ENCODE data around the gene C4orf50. TPM values are rescaled to one million over a fixed set of nuclear protein-coding genes. Genes with fewer than 3 reads are reported as not detected.

Gene C4orf50
- total and polyA plus RNA-seq, 2 donors (not counting 1 experiment from before 2014, with no cell fraction given): 0.02 TPM; not detected in 1

GRCh38 chr4:5968246-5968645 lies 50.0 kb downstream of the C4orf50 start:
- ChIA-PET POLR2A (no interaction called here), CTCF (no interaction called here)
- Histone ChIP-seq H4K20me1 (ENCODE audit: control insufficient read depth, insufficient read depth, low read length, poor library complexity, severe bottlenecking) (no peaks in the 10 kb centered on the region), H3K4me3 (ENCODE audit: control extremely low read depth in 1 of 5, extremely low read depth in 1 of 5, insufficient read depth in 1 of 5, low read depth in 2 of 5, low read length in 4 of 5) (no peak overlapping the region), H2AFZ (ENCODE audit: insufficient read depth, low read depth, low read length, poor library complexity, severe bottlenecking) (no peak overlapping the region), H3K4me2 (replicated peaks; ENCODE audit: low read depth, low read length, poor library complexity, severe bottlenecking) (no peak overlapping the region), H3K4me1 (ENCODE audit: control insufficient read depth in 2 of 2, insufficient read depth in 2 of 2, low read length in 2 of 2) (no peaks in the 10 kb centered on the region), H3K27ac (ENCODE audit: low read length in 2 of 2) (no peak overlapping the region), H3K27me3 (replicated peaks in 1 of 4; ENCODE audit: control extremely low read depth in 1 of 4, control insufficient read depth in 3 of 4, insufficient read depth in 4 of 4, low read length in 3 of 4) (no peaks in the 10 kb centered on the region), H3K9me3 (ENCODE audit: control extremely low read depth in 1 of 3, control insufficient read depth in 2 of 3, insufficient read depth in 1 of 3, low read length in 2 of 3) (no peaks in the 10 kb centered on the region), H3K79me2 (ENCODE audit: control insufficient read depth, insufficient read depth, low read length) (no peaks in the 10 kb centered on the region), H3K9ac (ENCODE audit: low read length) (no peak overlapping the region), H3K36me3 (replicated peaks in 1 of 2; ENCODE audit: control extremely low read depth in 1 of 2, control insufficient read depth in 1 of 2, extremely low read depth in 1 of 2, insufficient read depth in 2 of 2, low read length in 1 of 2) (no peaks in the 10 kb centered on the region)
- 96% methylated on average over 10 of the region's 10 CpGs for WGBS (ENCODE audit: insufficient coverage)
- H3K4me3 Mint-ChIP-seq: no peak overlapping the region
- H3K27me3 Mint-ChIP-seq: peaks cover 9% of the 10 kb centered on the region
- intact Hi-C loops (cut with micrococcal nuclease): no loop called here
- TF ChIP-seq CTCF (IDR thresholded peaks at IDR 0.05) (no peak), EZH2 (IDR thresholded peaks at IDR 0.05; ENCODE audit: borderline replicate concordance, insufficient read depth, low read depth, low read length, poor library complexity, severe bottlenecking) (no peak)
- no peaks in the 10 kb centered on the region for H3K9me3 Mint-ChIP-seq (ENCODE audit: insufficient read depth)
- DNase-seq (no peak), ATAC-seq (ENCODE audit: low read depth) (no peak)
- H3K4me1 Mint-ChIP-seq: no peaks in the 10 kb centered on the region
- no peak overlapping the region for H3K27ac Mint-ChIP-seq

- Histone ChIP-seq H3K79me2 (ENCODE audit: control insufficient read depth, insufficient read depth, low read length) (no peaks in the 10 kb centered on the region), H3K4me2 (replicated peaks; ENCODE audit: low read depth, low read length, poor library complexity, severe bottlenecking) (no peak overlapping the region), H3K27ac (ENCODE audit: low read length in 2 of 2) (no peak overlapping the region), H2AFZ (ENCODE audit: insufficient read depth, low read depth, low read length, poor library complexity, severe bottlenecking) (no peak overlapping the region), H3K27me3 (replicated peaks in 1 of 4; ENCODE audit: control extremely low read depth in 1 of 4, control insufficient read depth in 3 of 4, insufficient read depth in 4 of 4, low read length in 3 of 4) (no peaks in the 10 kb centered on the region), H4K20me1 (ENCODE audit: control insufficient read depth, insufficient read depth, low read length, poor library complexity, severe bottlenecking) (no peaks in the 10 kb centered on the region), H3K36me3 (replicated peaks in 1 of 2; ENCODE audit: control extremely low read depth in 1 of 2, control insufficient read depth in 1 of 2, extremely low read depth in 1 of 2, insufficient read depth in 2 of 2, low read length in 1 of 2) (no peaks in the 10 kb centered on the region), H3K4me3 (ENCODE audit: control extremely low read depth in 1 of 5, extremely low read depth in 1 of 5, insufficient read depth in 1 of 5, low read depth in 2 of 5, low read length in 4 of 5) (no peak overlapping the region), H3K4me1 (ENCODE audit: control insufficient read depth in 2 of 2, insufficient read depth in 2 of 2, low read length in 2 of 2) (no peaks in the 10 kb centered on the region), H3K9ac (ENCODE audit: low read length) (no peak overlapping the region), H3K9me3 (ENCODE audit: control extremely low read depth in 1 of 3, control insufficient read depth in 2 of 3, insufficient read depth in 1 of 3, low read length in 2 of 3) (no peaks in the 10 kb centered on the region)
- POLR2A ChIA-PET: no interaction called here
- H3K27ac Mint-ChIP-seq: no peak overlapping the region
- no peak for ATAC-seq (ENCODE audit: low read depth)
- no peak for TF ChIP-seq EZH2 (IDR thresholded peaks at IDR 0.05; ENCODE audit: borderline replicate concordance, insufficient read depth, low read depth, low read length, poor library complexity, severe bottlenecking)
- TF ChIP-seq CTCF (IDR thresholded peaks at IDR 0.05): no peak
- H3K9me3 Mint-ChIP-seq (ENCODE audit: insufficient read depth): no peaks in the 10 kb centered on the region
- intact Hi-C loops (cut with micrococcal nuclease): no loop called here
- H3K4me1 Mint-ChIP-seq: no peaks in the 10 kb centered on the region
- DNase-seq: no peak
- no peak overlapping the region for H3K4me3 Mint-ChIP-seq
- 69% methylated on average over 5 of the region's 6 CpGs for WGBS (ENCODE audit: insufficient coverage)
- CTCF ChIA-PET: no interaction called here
- peaks cover 9% of the 10 kb centered on the region for H3K27me3 Mint-ChIP-seq
Observed at GRCh38 chr4:5967783-5968182, 50.4 kb downstream of the C4orf50 start.
